Islet of Langerhans (tissue), 1 donor: Measurements from ENCODE around the gene CALN1.
"Not testable (repeated sequence)": the region's sequence is repeated elsewhere in the genome, so short reads cannot be mapped to it uniquely, and the experiment has no call there.

ENCODE experiments used
- FAIRE-seq: peaks from one replicate; lab custom pipeline; 2011; peaks lifted over from hg19 to GRCh38; lab: Jason Lieb, UNC

The CALN1 gene

GRCh38 chr7:71974611-71975010 lies 437.5 kb downstream of the CALN1 start:
- FAIRE-seq, result no peak

- FAIRE-seq, result no peak
Observed at GRCh38 chr7:71972534-71972933, 439.6 kb downstream of the CALN1 start.

- FAIRE-seq, result no peak
Observed at GRCh38 chr7:71970725-71971124, 441.4 kb downstream of the CALN1 start.

GRCh38 chr7:71962636-71963035 lies 449.5 kb downstream of the CALN1 start:
- no peak for FAIRE-seq

GRCh38 chr7:71961283-71961682 lies 450.9 kb downstream of the CALN1 start:
- no peak for FAIRE-seq

GRCh38 chr7:71942115-71942514 lies 470.0 kb downstream of the CALN1 start:
- no peak for FAIRE-seq

- no peak for FAIRE-seq
Observed at GRCh38 chr7:71937840-71938371, 474.2 kb downstream of the CALN1 start.

- FAIRE-seq, result no peak
Observed at GRCh38 chr7:71935674-71936073, 476.5 kb downstream of the CALN1 start.

GRCh38 chr7:71933426-71933825 lies 478.7 kb downstream of the CALN1 start:
- no peak for FAIRE-seq

- FAIRE-seq, result no peak
Observed at GRCh38 chr7:71925663-71926062, 486.5 kb downstream of the CALN1 start.

- FAIRE-seq, result not testable (repeated sequence)
Observed at GRCh38 chr7:71914204-71914603, 497.9 kb downstream of the CALN1 start.

- FAIRE-seq, result no peak
Observed at GRCh38 chr7:71912476-71912875, 499.7 kb downstream of the CALN1 start.

GRCh38 chr7:71911051-71911450 lies 501.1 kb downstream of the CALN1 start:
- FAIRE-seq, result no peak

- FAIRE-seq, result no peak
Observed at GRCh38 chr7:71905821-71906220, 506.3 kb downstream of the CALN1 start.

GRCh38 chr7:71904484-71904883 lies 507.7 kb downstream of the CALN1 start:
- no peak for FAIRE-seq

GRCh38 chr7:71900556-71900955 lies 511.6 kb downstream of the CALN1 start:
- FAIRE-seq, result no peak

- no peak for FAIRE-seq
Observed at GRCh38 chr7:71896535-71896934, 515.6 kb downstream of the CALN1 start.

- no peak for FAIRE-seq
Observed at GRCh38 chr7:71886046-71886445, 526.1 kb downstream of the CALN1 start.

- FAIRE-seq, result no peak
Observed at GRCh38 chr7:71885487-71885886, 526.7 kb downstream of the CALN1 start.

- FAIRE-seq, result no peak
Observed at GRCh38 chr7:71883415-71883814, 528.7 kb downstream of the CALN1 start.

- no peak for FAIRE-seq
Observed at GRCh38 chr7:71871446-71871845, 540.7 kb downstream of the CALN1 start.

- no peak for FAIRE-seq
Observed at GRCh38 chr7:71870812-71871211, 541.3 kb downstream of the CALN1 start.

GRCh38 chr7:71868797-71869196 lies 543.3 kb downstream of the CALN1 start:
- no peak for FAIRE-seq

GRCh38 chr7:71867626-71868025 lies 544.5 kb downstream of the CALN1 start:
- FAIRE-seq, result no peak

- FAIRE-seq, result no peak
Observed at GRCh38 chr7:71865172-71865571, 547.0 kb downstream of the CALN1 start.
